ENCODE results near the gene FAM221B.
A peak's percentile ranks its signal among the peaks of the same experiment; 100 is the strongest.

FAM221B gene

DNA sequence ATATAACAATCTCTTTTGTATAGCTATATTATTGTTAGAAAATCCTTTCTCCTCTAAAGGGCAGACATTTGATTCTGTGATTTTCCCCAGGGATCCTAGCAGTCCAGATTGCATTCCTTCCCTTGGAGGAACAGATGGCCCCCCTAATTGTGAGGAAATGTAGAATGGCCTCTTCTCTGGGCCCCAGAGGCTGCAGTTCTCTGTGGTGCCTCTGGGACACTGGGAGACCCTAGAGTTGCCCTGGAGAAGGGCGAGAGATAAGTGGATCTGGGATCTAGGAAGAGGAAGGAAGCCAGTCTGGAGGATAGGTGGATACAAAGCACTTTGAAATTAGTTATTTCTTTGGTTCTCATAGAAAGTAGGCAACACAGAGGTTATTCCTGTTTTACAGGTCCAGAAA is 11.8 kb downstream of the FAM221B start:
- DNase-seq (ENCODE audit: low spot score) = no peak

DNA sequence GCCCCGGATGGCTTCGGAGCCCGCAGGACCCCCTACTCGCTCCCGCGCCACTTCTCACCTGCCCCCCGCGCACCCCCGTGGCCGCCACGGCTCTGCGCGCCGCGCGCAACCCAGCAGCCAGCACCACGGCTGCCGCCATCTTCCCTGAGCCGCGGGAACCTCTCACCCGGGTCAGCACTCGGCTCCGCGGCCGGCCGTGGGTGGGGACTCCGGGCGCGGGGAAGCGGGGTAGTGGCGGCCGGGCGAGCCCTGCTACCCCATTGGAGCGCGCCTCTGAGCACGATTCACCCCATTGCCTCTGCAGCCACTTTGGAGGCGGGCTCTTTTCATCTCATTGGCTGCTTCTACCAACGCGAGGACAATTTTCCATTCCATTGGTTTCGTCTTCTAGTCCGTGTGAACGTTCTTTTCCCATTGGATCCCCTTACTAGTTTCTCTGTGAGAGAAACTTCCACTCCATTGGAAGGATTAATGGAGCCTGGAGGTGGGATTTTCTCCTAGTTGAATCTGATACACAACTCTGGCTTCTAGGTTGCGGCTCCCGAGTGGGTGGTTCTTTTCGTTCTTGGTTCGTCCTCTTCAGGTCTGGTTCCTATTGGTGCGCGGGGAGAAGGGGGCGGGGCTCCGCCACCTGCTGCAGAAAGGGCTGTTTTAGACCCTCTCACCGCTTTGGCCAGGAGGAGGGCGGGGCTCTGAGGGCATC is 13.5 kb downstream of the FAM221B start, which contains the start of gene HINT2:
HINT2 (minus strand) TSS at position 202 of the 703 bp plus-strand sequence; CDS start at position 139, 63 bp downstream.
- peak; percentile 92 for DNase-seq (ENCODE audit: low spot score)

DNA sequence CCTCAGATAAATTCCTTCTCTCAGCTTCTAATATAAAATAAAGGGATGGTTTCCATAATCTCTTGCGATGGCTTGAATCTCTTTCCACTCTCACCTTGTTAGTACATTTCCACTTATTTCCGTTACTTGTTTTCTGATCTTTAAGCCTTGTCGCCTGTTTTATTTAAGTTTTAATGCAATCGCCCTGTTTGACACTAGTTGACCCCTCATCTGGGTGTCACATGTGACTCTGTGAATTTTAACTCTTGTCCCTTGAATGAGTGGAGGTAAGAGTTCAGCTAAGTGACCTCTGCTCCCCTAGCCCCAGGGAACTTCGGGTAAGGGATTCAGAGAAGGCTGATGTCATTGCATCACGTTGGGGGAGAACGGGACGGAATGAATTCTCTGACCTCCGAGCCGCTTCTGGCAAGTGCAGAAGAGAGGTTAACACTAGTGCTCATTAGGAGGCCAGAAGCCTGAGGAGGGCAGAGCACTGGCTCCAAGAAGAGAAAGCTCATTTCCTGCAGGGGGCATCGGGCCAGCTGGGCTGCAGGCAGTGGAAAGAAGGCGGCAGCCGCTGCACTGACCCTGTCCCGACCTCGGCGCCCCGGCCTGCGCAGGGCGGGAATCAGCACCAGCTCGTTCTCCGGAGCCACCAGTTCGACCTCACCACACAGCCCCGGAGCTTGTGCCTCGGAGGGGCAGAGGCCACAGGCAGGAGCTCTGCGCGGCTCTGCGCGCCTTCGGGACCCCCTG is 14.3 kb downstream of the FAM221B start:
- DNase-seq (ENCODE audit: low spot score) = peak; percentile 82

DNA sequence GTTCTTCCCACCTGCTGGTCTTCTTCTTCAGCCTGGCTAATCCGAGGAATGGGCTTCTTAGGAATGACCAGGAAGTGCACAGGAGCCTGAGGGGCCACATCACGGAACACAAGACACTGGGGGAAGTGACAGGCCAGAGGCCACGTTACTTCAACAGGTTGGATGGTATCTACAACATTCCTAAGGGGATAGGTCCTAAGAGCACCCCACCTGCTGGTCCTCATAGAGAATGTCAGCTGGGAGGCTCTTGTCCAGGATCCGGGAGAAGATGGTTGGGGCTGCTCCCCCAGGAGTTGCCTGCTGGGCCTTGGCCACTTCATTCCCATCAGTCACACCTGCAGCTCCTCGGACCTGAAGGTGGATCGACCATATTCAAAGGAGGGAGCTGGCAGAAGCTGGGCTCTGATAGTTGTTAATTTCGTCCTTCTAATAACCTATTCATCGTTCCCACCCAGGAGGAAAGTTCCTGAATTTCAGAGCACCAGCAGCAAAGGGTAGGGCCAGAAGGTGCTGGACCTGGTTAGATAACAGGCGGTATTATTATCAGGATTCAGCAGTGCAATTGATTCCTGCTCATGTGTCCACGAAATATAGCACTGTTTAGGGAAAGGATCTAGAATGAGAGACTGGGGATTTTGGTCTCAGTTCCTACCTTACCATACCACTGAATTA is 15.0 kb downstream of the FAM221B start:
- peak; percentile 45 for DNase-seq (ENCODE audit: low spot score)

DNA sequence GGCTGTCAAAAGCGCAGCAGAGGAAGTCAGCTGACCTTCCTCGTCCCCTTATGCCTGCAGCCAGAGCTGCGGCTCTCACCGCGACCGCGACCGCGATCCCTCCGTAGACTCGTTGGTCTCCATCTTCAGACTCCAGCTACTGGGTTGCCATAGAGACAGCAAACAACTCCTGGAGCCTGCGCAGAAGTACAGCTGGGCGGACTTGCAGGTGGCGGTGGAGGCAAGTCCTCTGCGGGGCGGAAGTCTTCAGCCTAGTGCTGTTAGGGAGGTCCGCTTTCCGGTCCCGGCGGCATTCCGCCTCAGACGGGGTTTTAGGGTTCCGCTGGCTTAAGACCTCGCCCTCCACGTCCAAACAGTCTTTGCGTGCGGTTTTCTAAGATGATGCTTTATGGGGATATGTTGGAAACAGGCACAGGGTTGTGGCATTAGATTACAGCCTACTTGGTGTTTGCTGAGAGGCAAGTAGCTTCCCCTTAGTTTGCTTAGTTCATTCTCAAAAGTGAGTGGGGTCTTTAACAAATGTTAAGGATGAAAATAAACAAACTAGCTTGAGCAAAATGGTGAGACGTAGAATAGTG is 16.4 kb downstream of the FAM221B start, which contains the start of gene SPAG8:
SPAG8 (minus strand) TSS at position 238 of the 578 bp plus-strand sequence; CDS start at position 123, 115 bp downstream.
- peak; percentile 87 for DNase-seq (ENCODE audit: low spot score)

DNA sequence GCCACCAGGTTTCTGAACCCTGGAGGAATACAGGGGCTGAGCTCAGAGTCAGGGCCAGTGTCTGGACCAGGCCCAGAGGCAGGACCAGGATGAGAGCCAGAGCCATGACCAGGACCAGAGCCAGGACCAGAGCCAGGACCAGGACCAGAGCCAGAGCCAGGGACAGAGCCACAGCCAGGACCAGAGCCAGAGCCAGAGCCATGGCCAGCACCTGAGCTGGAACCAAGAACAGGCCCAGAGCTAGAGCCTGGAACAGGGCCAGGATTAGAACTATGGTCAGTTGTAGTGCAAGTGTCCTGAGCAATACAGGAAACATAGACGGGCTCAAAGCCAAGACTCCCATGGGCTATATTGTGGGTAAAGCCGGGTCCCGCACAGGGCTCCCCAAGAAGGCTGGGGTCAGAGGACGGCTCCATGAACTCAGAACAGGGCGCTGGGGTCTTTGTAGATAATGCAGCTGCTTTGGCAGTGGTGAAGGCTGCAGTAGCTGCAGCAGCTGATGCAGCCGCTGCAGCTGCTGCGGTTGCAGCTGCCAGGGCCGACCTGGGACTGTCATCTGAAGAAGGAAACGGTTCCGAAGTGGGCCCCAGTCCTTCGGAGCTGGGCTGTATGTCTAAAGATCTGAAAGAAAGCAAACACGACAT is 17.0 kb downstream of the FAM221B start:
- DNase-seq (ENCODE audit: low spot score) = no peak

DNA sequence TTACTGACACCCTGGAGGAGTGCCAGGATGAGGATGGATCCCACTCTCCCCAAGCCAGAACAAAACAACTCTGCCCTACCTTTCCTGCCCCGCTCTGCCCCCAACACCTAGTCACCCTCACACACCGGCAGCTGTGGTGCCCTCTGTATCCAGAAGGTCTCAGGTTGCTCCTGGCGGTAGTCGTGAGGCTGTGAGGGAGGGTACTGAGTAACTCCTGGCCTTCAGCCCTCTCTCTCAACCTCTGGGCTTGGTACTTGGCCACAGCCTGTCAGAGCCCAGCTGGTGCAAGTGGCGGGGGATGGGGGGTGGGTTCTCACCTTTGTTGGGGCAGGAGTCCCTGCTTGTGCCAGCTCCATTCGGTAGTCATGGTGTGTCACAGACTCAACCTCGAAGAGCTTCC is 18.4 kb downstream of the FAM221B start:
- no peak for DNase-seq (ENCODE audit: low spot score)

DNA sequence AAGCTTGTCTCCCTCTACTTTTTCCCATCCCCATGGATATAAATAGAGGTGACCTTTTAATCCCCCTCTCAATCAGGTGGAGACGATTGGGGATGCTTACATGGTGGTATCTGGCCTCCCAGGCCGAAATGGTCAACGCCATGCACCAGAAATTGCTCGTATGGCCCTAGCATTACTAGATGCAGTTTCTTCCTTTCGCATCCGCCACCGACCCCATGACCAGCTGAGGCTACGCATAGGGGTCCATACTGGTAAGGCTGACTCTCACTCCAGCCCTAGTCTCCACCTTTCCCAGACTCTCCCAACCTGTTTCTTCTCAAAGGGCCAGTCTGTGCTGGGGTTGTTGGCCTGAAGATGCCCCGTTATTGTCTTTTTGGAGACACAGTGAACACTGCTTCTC is 20.1 kb downstream of the FAM221B start:
- no peak for DNase-seq (ENCODE audit: low spot score)

DNA sequence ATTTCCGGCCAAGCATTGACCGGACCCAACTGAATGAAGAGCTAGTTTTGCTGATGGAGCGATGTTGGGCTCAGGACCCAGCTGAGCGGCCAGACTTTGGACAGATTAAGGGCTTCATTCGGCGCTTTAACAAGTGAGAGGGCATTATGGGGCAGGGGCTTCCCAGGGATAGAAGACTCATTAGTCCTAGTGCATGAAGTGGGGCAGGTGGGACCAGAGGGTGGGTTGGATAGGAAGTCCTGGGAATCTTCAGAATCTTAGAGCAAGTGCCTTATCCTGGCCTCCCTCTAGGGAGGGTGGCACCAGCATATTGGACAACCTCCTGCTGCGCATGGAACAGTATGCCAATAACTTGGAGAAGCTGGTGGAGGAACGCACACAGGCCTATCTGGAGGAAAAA is 22.4 kb downstream of the FAM221B start:
- no peak for DNase-seq (ENCODE audit: low spot score)

DNA sequence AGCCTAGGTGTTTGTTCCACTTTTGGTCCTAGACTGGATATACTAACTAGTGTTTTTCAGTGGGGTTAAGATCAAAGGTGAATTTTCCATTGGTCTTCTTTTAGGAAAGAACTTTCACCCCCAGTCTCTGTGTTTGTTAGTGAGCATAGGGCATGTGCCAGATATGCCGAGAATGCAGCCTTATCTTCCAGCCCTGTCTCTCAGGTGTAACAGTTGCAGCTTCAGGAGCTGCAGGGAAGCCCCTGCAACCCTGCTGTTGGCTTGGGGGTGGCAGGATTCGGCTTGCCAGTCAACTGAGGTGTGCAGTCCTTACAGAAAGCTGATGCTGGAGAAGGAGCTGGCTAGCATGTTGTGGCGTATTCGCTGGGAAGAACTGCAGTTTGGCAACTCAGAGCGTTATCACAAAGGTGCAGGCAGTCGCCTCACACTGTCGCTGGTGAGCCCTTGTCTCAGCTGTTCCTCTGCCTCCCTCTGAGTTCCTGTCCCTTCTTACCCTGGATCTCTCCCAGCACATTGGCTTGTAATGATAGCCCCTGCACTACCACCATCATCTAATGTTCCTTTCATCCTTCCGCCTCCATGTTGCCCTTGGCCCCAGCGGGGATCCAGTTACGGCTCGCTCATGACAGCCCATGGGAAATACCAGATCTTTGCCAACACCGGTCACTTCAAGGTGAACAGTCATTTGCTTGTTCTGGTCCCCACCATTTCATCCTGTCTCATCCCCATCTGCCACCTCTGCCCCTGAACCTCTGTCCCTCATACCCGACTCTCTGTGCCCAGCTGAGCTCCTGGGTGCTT is 27.0 kb downstream of the FAM221B start:
- DNase-seq (ENCODE audit: low spot score) = peak; percentile 31

DNA sequence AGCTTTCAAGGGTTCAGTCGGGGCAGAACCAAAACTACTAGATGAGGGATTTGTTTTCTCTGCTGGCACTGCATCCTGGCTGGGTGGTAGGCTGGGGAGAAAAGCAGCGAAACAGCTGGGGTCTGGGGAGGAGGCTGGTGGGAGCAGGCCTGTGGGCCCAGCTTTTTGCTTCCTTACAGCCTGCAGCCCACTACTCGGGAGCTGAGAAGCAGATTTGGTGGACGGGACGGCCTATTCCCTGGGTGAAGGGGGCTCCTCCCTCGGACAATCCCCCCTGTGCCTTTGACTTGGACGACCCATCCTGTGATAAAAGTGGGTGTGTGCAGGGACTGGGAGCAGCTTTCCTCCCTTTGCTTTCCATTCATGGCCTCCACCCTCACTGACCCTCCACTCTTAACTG is 28.0 kb downstream of the FAM221B start:
- no peak for DNase-seq (ENCODE audit: low spot score)

DNA sequence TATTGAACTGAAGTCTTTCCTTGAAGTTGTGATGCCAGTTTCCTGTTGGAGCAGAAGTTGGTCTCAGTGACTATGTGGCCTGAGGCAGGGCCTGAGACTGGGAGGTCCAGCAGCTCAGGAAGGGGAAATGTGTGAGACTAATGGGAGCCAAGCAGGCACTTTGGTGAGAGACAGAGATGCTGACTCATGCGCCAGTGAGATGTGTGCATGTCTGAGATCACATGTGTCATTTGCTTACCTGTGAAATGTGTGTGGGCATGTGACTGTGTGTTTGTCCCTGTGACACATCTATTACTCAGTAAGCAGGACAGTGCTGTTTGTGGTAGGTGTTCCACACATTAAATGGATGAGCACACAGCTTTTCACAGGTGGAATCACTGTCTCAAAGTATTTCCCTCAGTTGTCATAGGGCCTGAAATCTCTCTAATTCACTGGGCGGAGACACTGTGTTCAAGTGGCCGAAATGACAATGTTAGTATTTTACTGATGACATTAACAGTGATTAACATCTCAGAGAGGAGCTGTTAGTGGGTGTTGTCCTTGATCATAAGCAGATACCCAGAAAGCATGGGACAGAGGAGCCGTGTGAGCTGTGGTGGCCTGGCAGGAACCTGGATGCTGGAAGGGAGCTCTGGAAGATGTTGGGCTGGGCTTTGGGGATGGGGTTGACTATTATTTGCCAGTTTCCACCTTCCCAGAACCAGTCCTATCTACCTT is 29.7 kb downstream of the FAM221B start:
- no peak for DNase-seq (ENCODE audit: low spot score)

DNA sequence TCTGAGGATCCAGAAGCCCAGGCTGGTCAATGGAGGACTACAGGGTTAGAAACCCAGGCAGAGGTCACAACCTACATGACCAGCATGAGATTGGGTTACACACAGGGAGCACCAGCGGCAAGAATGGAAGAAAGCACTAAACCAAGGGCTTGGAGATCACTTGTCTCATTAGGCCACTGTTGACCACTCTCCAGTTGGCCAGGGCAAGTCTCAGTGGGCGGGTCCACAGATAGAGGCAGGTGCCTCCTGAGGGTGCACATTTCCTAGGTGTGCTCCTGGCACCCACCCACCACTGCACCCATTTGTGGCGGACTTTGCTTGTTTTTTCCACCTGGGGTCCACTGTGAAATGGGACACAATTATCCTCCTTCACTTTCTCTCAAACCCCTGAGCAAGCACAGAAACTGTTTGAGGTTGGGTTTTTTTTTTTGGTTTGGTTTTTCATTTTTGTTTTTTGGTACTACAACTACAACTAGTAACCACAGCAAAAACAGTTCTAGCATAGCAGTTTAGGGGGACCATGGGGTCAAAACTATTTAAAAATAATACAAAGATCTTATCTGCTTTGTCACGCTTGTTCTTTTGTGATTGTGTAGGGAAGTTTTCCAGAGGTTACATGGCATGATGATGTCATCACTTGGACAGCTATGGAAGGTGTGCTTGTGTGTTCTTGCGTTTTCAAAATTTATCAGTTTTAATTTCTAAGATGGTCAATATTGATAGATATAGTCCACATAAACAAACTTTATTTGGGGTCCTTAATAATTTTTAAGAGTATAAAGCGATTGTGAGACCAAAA is 31.0 kb downstream of the FAM221B start:
- no peak for DNase-seq (ENCODE audit: low spot score)

DNA sequence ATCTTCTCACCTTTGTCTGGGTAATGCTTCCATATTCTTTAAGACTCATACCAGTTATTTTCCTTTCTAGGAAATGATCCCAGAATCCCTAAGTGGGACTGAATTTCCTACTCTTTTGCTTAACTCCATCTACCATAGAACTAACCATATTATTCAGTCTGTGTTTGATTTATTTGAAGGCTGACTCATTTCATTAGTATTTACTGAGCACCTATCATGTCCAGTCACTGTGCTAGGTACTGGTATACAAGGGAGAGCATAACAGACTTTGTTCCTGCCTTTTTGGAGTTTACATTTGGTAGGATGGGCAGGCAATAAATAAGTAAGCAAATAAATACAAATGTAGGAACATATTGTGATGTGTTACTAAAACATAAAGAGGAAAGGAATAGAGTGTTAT is 32.8 kb downstream of the FAM221B start:
- no peak for DNase-seq (ENCODE audit: low spot score)

DNA sequence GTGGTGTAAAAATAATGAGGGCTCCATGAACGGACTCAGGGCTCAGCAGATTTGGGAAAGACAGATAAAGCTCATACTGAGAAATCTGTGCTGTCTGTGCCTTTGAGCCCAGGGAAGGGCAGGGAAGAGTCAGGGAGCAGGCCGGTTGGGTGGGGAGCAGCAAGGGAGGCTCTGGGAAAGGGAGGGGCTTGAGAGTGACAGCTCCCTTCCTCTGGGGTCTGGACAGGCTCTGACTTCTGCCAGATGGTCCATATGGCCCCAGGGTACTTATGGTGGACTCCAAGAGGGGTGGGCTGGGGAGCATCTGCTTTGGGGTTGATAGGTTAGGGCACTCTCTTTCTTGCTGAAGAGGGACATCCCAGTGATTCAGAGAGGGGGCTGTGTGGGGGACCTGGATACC is 35.1 kb downstream of the FAM221B start:
- no peak for DNase-seq (ENCODE audit: low spot score)

DNA sequence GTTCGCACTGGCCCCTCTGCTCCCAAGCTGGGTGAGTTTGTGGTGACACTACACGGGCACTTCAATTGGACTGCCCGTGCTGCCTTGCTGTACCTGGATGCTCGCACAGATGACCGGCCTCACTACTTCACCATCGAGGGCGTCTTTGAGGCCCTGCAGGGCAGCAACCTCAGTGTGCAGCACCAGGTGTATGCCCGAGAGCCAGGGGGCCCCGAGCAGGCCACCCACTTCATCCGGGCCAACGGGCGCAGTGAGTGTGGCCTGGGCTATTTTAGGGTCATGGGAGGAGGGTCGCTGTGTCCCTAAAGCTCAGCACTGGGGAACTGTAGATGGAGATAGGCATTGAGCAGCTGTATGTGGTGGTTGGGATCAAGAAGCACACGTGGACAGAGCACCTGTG is 35.7 kb downstream of the FAM221B start:
- DNase-seq (ENCODE audit: low spot score) = no peak

DNA sequence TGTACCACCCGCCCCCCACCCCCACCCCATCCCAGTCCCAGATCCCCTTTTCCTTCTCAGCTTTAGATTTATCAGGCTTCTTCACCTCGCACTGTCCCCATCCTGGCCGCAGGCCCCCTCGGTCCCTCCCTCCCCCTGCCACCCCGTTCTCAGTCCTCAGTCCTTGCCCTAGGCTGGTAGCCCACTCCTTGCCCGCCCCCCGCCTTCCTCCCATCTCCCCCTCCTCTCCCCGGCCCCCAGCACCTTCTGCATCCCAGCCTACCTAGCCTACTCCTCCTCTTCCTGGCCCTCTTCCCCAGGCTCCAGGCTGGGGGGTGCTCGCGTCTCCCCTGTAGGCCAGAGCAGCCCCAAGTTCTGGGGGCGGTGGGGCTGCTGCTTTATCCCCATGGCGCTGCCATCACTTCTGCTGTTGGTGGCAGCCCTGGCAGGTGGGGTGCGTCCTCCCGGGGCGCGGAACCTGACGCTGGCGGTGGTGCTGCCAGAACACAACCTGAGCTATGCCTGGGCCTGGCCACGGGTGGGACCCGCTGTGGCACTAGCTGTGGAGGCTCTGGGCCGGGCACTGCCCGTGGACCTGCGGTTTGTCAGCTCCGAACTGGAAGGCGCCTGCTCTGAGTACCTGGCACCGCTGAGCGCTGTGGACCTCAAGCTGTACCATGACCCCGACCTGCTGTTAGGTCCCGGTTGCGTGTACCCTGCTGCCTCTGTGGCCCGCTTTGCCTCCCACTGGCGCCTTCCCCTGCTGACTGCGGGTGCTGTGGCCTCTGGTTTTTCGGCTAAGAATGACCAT is 36.3 kb downstream of the FAM221B start:
- no peak for DNase-seq (ENCODE audit: low spot score)

DNA sequence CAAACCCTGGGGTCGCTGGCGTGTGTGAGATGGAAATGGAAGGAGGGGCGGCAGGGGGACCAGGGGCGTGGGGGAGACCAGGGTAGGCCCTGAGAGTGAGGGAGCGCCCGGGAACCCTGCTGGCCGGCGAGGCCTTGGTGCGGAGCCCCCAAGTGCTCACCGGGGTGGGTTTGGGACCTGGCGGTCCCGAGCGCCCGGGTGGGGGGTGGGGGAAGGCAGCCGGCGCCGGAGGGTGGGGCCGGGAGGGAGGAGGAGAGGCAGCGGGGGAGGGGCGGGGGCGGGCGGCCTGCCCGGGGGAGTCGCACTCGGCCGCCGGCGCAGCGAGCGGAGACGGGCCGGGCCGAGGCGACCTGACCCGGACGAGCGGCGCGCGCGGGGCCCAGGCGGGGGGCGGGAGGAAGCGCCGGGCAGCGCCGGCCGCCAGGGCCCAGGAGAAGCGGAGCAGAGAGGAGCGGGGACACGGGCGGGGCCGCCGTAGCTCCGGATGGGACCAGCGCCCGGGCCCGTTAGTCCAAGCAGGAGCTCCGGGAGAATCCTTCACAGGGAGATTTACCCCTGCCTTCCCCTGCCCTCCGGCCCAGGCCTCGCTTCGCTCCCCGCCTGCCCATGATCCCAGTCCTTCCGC is 37.1 kb downstream of the FAM221B start, which contains the start of gene NPR2:
NPR2 (plus strand) TSS at position 295 of the 625 bp plus-strand sequence. CDS start 818 bp downstream, outside the sequence.
- peak; percentile 38 for DNase-seq (ENCODE audit: low spot score)

All from HuH-7.5 (cell line).